Measurements from ENCODE around the gene ZNF521.

DNA sequence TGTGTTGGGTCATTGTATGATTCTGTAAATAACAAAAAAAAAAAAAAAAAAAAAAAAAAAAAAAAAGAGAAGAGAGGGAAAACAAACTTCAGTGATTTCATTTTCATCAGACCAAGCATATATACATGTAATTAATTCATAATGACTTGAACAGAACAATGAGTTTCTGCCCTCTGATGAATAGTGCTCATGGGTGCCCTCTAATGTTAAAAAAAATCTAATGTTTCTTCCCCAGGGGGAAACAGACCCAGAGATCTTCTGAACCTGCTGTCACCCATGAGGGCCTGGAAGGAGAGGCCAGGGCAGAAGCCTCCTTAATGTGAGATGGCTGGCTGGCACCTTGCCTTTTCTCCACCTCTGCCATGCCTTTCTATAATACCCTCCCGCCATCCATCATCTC, 289.2 kb downstream of the ZNF521 start:
- no peak for TF ChIP-seq SUZ12 (IDR thresholded peaks at IDR 0.05; ENCODE audit: extremely low read depth, insufficient read depth, insufficient read length)
- TF ChIP-seq ZNF274 (IDR thresholded peaks at IDR 0.05; ENCODE audit: low read depth, low read length): no peak
